ENCODE results near the gene DNAJC30.
A peak's percentile ranks its signal among the peaks of the same experiment; 100 is the strongest.
"Not testable (repeated sequence)": the region's sequence is repeated elsewhere in the genome, so short reads cannot be mapped to it uniquely, and the experiment has no call there.

DNAJC30 gene

GRCh38 chr7:73680501-73680900 is 2.8 kb downstream of the DNAJC30 start:
- no peak overlapping the region for H3K4me3 ChIP-seq (ENCODE audit: low read length)
- TF ChIP-seq ZNF274 (IDR thresholded peaks at IDR 0.05; ENCODE audit: low read depth, low read length) = no peak

GRCh38 chr7:73679709-73680108 is 3.5 kb downstream of the DNAJC30 start:
- TF ChIP-seq ZNF274 (IDR thresholded peaks at IDR 0.05; ENCODE audit: low read depth, low read length) = no peak

GRCh38 chr7:73678862-73679261 is 4.4 kb downstream of the DNAJC30 start:
- no peak for TF ChIP-seq ZNF274 (IDR thresholded peaks at IDR 0.05; ENCODE audit: low read depth, low read length)
- H3K4me3 ChIP-seq (ENCODE audit: low read length) = no peak overlapping the region

More at GRCh38 chr7:73679709-73680108, 3.5 kb downstream of the DNAJC30 start:
- H3K4me3 ChIP-seq (ENCODE audit: low read length) = no peak overlapping the region

- not testable (repeated sequence) for H3K4me3 ChIP-seq (ENCODE audit: low read length)
These were observed 7.2 kb downstream of the DNAJC30 start for GRCh38 chr7:73676062-73676461.

- TF ChIP-seq ZNF274 (IDR thresholded peaks at IDR 0.05; ENCODE audit: low read depth, low read length) = no peak
- H3K4me3 ChIP-seq (ENCODE audit: low read length) = no peak overlapping the region
These were observed 8.7 kb downstream of the DNAJC30 start for GRCh38 chr7:73674468-73675124.

- TF ChIP-seq ZNF274 (IDR thresholded peaks at IDR 0.05; ENCODE audit: low read depth, low read length) = no peak
- no peak overlapping the region for H3K4me3 ChIP-seq (ENCODE audit: low read length)
These were observed 11.3 kb downstream of the DNAJC30 start for GRCh38 chr7:73671857-73672445.

GRCh38 chr7:73671322-73671661 is 12.0 kb downstream of the DNAJC30 start:
- no peak for TF ChIP-seq ZNF274 (IDR thresholded peaks at IDR 0.05; ENCODE audit: low read depth, low read length)
- no peak overlapping the region for H3K4me3 ChIP-seq (ENCODE audit: low read length)

- H3K4me3 ChIP-seq (ENCODE audit: low read length) = no peak overlapping the region
- TF ChIP-seq ZNF274 (IDR thresholded peaks at IDR 0.05; ENCODE audit: low read depth, low read length) = no peak
These were observed 13.3 kb downstream of the DNAJC30 start for GRCh38 chr7:73669858-73670385.

- no peak for TF ChIP-seq ZNF274 (IDR thresholded peaks at IDR 0.05; ENCODE audit: low read depth, low read length)
- H3K4me3 ChIP-seq (ENCODE audit: low read length) = no peak overlapping the region
These were observed 14.0 kb downstream of the DNAJC30 start for GRCh38 chr7:73669288-73669701.

GRCh38 chr7:73668886-73669230 is 14.4 kb downstream of the DNAJC30 start:
- no peak overlapping the region for H3K4me3 ChIP-seq (ENCODE audit: low read length)
- TF ChIP-seq ZNF274 (IDR thresholded peaks at IDR 0.05; ENCODE audit: low read depth, low read length) = no peak

GRCh38 chr7:73668103-73668885 is 15.0 kb downstream of the DNAJC30 start:
- no peak for TF ChIP-seq ZNF274 (IDR thresholded peaks at IDR 0.05; ENCODE audit: low read depth, low read length)
- H3K4me3 ChIP-seq (ENCODE audit: low read length) = peak overlapping the region; percentile 35

- no peak for TF ChIP-seq ZNF274 (IDR thresholded peaks at IDR 0.05; ENCODE audit: low read depth, low read length)
- H3K4me3 ChIP-seq (ENCODE audit: low read length) = peak within 1 kb of the TSS; percentile 35
These were observed 15.7 kb downstream of the DNAJC30 start, which contains the start of gene VPS37D for GRCh38 chr7:73667344-73668102. Gene VPS37D (plus strand): TSS chr7:73667831. CDS start chr7:73667959, 128 bp downstream.

- TF ChIP-seq ZNF274 (IDR thresholded peaks at IDR 0.05; ENCODE audit: low read depth, low read length) = no peak
- no peak overlapping the region for H3K4me3 ChIP-seq (ENCODE audit: low read length)
These were observed 20.2 kb downstream of the DNAJC30 start for GRCh38 chr7:73663033-73663432.

- not testable (repeated sequence) for H3K4me3 ChIP-seq (ENCODE audit: low read length)
These were observed 22.7 kb downstream of the DNAJC30 start for GRCh38 chr7:73660594-73660993.
